Body of pancreas (tissue), 4 donors: ENCODE measurements around the gene DMRTB1.

Experiments used
- POLR2A ChIP-seq, 3 donors: fragments of 450-650 bp; IDR thresholded peaks; one replicate each; pipeline ENCODE4 v1.6.1; 2016; ENCODE audit warnings: antibody characterized with exemption in 3 of 3, mild to moderate bottlenecking in 2 of 3
- TF ChIP-seq, protein P1 (sequence below), 7 experiments: fragments of 450-650 bp in 4 of 7; fragments of 200-600 bp in 3 of 7; sonication (generic) in 3 of 7; IDR thresholded peaks; one replicate each; pipeline ENCODE4 v1.5.1; 2016 to 2019; ENCODE audit warnings: antibody characterized with exemption in 7 of 7

- TF ChIP-seq, protein P1, sequence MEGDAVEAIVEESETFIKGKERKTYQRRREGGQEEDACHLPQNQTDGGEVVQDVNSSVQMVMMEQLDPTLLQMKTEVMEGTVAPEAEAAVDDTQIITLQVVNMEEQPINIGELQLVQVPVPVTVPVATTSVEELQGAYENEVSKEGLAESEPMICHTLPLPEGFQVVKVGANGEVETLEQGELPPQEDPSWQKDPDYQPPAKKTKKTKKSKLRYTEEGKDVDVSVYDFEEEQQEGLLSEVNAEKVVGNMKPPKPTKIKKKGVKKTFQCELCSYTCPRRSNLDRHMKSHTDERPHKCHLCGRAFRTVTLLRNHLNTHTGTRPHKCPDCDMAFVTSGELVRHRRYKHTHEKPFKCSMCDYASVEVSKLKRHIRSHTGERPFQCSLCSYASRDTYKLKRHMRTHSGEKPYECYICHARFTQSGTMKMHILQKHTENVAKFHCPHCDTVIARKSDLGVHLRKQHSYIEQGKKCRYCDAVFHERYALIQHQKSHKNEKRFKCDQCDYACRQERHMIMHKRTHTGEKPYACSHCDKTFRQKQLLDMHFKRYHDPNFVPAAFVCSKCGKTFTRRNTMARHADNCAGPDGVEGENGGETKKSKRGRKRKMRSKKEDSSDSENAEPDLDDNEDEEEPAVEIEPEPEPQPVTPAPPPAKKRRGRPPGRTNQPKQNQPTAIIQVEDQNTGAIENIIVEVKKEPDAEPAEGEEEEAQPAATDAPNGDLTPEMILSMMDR (IDR thresholded peaks at IDR 0.05): no peak
- no peak for TF ChIP-seq POLR2A (IDR thresholded peaks at IDR 0.05)
Observed at GRCh38 chr1:53450225-53450624, 9.0 kb upstream of the DMRTB1 start.
